HepG2 (cell line): Measurements from ENCODE around the gene ATAD3C. TPM values are rescaled to one million over a fixed set of nuclear protein-coding genes. Genes with fewer than 3 reads are reported as not detected.

Experiments used
- GABPB1 ChIP-seq: IDR thresholded peaks from 2 replicates; pipeline ENCODE4 v1.6.1; 2016; ENCODE audit warnings: mild to moderate bottlenecking, missing genetic modification reagents, moderate library complexity, missing compliant biosample characterization
- PCBP1 ChIP-seq: fragments of 200-400 bp; formaldehyde crosslinking; IDR thresholded peaks from 2 replicates; pipeline ENCODE4 v1.6.1; 2017; ENCODE audit warnings: mild to moderate bottlenecking, low read depth, low read length, borderline replicate concordance
- SIN3B ChIP-seq: fragments of 150-350 bp; IDR thresholded peaks from 2 replicates; pipeline ENCODE4 v1.6.1; 2014; ENCODE audit warnings: low read length
- ZFY ChIP-seq: sonication (generic); formaldehyde crosslinking; IDR thresholded peaks from 2 replicates; pipeline ENCODE4 v1.4.0; 2020; ENCODE audit warnings: missing genetic modification reagents
- ZNF670 ChIP-seq: sonication (generic); formaldehyde crosslinking; IDR thresholded peaks from 2 replicates; pipeline ENCODE4 v1.8.0; 2022; ENCODE audit warnings: mild to moderate bottlenecking, missing genetic modification reagents, borderline replicate concordance
- ZSCAN21 ChIP-seq: sonication (generic); formaldehyde crosslinking; IDR thresholded peaks from 2 replicates; pipeline ENCODE4 v1.8.0; 2022; ENCODE audit warnings: mild to moderate bottlenecking, missing genetic modification reagents, moderate library complexity, borderline replicate concordance
- polyA plus RNA-seq, 8 experiments: library from polyadenylated mRNA; depleted of rRNA in 3 of 8; stranded (reverse) in 7 of 8; unstranded in 1 of 8; fragments of >200 nt; fragmentation: Illumina TruSeq in 4 of 8; extraction: Trizol in 4 of 8; gene quantifications; 2 replicates each; pipeline versions ENCODE4 v1.2.1 to v1.2.3, GENCODE V29; 2011 to 2016; ENCODE audit warnings: low read depth in 4 of 8, missing spikeins in 1 of 8, mixed read lengths in 1 of 8; ENCODE audit not compliant: insufficient read depth in 1 of 8
- total RNA-seq, 5 experiments: library from RNA; depleted of rRNA; stranded (reverse); fragments of >200 nt; fragmentation: Illumina TruSeq; extraction: Trizol; gene quantifications; 2 replicates each; pipeline ENCODE4 v1.2.3, GENCODE V29; 2016; ENCODE audit warnings: low read depth in 1 of 5
- TF ChIP-seq, protein P1 (sequence below): sonication (generic); formaldehyde crosslinking; IDR thresholded peaks from 2 replicates; pipeline ENCODE4 v1.5.0; 2020; ENCODE audit warnings: mild to moderate bottlenecking, missing genetic modification reagents, borderline replicate concordance
- TF ChIP-seq, protein P2 (sequence below): sonication (generic); formaldehyde crosslinking; IDR thresholded peaks from 2 replicates; pipeline ENCODE4 v1.5.0; 2020; ENCODE audit warnings: missing genetic modification reagents
- TF ChIP-seq, protein P3 (sequence below): sonication (generic); formaldehyde crosslinking; conservative IDR thresholded peaks from 2 replicates; pipeline ENCODE4 v1.4.0; 2020; ENCODE audit warnings: missing genetic modification reagents
- TF ChIP-seq, protein P4 (sequence below): sonication (generic); formaldehyde crosslinking; IDR thresholded peaks from 2 replicates; pipeline ENCODE4 v1.8.0; 2022; ENCODE audit warnings: missing genetic modification reagents, mild to moderate bottlenecking, borderline replicate concordance
- TF ChIP-seq, protein P5 (sequence below): sonication (generic); formaldehyde crosslinking; IDR thresholded peaks from 2 replicates; pipeline ENCODE4 v1.4.0; 2020; ENCODE audit warnings: missing genetic modification reagents, borderline replicate concordance

ATAD3C gene
- total and polyA plus RNA-seq, 2 of the 13 experiments (the other 11 are each of a cell fraction or from before 2014, with no cell fraction given) = 2.4 to 3.2 TPM

DNA sequence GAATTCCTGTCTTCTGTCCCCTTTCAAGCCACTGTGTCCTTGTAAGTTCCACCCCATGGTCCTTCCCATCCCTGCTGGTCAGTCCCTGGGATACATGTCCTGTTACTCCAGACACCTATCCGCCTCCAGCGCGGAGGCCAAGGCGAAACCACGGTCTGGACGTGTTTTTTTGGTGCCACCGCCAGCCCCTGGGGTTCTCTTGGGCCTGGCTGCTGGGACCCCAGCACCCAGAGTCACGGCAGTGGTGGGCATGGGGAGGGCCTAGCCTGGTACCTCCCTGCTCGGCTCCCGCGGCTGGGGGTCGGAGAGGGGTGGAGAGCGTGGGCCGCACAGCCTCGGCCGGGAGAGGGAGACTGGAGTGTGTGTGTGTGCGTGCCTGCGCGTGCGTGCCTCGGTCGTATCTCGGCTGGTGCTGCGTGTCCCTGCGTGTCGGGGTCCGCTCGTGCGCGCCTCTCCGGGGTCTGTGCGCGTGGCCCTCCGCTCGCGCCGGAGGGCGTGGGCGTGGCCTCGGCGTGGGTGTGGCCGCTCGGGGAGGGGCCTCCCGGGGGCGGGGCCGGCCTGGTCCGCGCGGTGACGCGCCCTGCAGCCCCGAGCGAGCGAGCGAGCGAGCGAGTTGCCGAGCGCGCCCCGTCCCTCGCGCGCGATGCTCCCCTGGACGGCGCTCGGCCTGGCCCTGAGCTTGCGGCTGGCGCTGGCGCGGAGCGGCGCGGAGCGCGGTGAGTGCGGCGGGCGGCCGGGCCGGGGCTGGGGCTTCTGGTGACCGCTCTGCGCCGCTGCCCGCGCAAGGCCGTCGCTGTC is 14.2 kb upstream of the ATAD3C start, which contains the start of gene VWA1 (continued):
- TF ChIP-seq, protein P1, sequence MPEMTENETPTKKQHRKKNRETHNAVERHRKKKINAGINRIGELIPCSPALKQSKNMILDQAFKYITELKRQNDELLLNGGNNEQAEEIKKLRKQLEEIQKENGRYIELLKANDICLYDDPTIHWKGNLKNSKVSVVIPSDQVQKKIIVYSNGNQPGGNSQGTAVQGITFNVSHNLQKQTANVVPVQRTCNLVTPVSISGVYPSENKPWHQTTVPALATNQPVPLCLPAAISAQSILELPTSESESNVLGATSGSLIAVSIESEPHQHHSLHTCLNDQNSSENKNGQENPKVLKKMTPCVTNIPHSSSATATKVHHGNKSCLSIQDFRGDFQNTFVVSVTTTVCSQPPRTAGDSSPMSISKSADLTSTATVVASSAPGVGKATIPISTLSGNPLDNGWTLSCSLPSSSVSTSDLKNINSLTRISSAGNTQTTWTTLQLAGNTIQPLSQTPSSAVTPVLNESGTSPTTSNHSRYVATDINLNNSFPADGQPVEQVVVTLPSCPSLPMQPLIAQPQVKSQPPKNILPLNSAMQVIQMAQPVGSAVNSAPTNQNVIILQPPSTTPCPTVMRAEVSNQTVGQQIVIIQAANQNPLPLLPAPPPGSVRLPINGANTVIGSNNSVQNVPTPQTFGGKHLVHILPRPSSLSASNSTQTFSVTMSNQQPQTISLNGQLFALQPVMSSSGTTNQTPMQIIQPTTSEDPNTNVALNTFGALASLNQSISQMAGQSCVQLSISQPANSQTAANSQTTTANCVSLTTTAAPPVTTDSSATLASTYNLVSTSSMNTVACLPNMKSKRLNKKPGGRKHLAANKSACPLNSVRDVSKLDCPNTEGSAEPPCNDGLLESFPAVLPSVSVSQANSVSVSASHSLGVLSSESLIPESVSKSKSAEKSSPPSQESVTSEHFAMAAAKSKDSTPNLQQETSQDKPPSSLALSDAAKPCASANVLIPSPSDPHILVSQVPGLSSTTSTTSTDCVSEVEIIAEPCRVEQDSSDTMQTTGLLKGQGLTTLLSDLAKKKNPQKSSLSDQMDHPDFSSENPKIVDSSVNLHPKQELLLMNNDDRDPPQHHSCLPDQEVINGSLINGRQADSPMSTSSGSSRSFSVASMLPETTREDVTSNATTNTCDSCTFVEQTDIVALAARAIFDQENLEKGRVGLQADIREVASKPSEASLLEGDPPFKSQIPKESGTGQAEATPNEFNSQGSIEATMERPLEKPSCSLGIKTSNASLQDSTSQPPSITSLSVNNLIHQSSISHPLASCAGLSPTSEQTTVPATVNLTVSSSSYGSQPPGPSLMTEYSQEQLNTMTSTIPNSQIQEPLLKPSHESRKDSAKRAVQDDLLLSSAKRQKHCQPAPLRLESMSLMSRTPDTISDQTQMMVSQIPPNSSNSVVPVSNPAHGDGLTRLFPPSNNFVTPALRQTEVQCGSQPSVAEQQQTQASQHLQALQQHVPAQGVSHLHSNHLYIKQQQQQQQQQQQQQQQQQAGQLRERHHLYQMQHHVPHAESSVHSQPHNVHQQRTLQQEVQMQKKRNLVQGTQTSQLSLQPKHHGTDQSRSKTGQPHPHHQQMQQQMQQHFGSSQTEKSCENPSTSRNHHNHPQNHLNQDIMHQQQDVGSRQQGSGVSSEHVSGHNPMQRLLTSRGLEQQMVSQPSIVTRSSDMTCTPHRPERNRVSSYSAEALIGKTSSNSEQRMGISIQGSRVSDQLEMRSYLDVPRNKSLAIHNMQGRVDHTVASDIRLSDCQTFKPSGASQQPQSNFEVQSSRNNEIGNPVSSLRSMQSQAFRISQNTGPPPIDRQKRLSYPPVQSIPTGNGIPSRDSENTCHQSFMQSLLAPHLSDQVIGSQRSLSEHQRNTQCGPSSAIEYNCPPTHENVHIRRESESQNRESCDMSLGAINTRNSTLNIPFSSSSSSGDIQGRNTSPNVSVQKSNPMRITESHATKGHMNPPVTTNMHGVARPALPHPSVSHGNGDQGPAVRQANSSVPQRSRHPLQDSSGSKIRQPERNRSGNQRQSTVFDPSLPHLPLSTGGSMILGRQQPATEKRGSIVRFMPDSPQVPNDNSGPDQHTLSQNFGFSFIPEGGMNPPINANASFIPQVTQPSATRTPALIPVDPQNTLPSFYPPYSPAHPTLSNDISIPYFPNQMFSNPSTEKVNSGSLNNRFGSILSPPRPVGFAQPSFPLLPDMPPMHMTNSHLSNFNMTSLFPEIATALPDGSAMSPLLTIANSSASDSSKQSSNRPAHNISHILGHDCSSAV (CRISPR knock-in tag) = no peak
- TF ChIP-seq ZNF670 (no peak), ZSCAN21 (CRISPR knock-in tag) (peak; percentile 80; the same call in 1 of the 2 replicates), SIN3B (no peak), ZFY (CRISPR knock-in tag) (peak; percentile 76), GABPB1 (CRISPR knock-in tag) (peak; percentile 57; the same call in 1 of the 2 replicates), PCBP1 (no peak)
- TF ChIP-seq, protein P2, sequence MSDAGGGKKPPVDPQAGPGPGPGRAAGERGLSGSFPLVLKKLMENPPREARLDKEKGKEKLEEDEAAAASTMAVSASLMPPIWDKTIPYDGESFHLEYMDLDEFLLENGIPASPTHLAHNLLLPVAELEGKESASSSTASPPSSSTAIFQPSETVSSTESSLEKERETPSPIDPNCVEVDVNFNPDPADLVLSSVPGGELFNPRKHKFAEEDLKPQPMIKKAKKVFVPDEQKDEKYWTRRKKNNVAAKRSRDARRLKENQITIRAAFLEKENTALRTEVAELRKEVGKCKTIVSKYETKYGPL (CRISPR knock-in tag) = no peak
- TF ChIP-seq, protein P3, sequence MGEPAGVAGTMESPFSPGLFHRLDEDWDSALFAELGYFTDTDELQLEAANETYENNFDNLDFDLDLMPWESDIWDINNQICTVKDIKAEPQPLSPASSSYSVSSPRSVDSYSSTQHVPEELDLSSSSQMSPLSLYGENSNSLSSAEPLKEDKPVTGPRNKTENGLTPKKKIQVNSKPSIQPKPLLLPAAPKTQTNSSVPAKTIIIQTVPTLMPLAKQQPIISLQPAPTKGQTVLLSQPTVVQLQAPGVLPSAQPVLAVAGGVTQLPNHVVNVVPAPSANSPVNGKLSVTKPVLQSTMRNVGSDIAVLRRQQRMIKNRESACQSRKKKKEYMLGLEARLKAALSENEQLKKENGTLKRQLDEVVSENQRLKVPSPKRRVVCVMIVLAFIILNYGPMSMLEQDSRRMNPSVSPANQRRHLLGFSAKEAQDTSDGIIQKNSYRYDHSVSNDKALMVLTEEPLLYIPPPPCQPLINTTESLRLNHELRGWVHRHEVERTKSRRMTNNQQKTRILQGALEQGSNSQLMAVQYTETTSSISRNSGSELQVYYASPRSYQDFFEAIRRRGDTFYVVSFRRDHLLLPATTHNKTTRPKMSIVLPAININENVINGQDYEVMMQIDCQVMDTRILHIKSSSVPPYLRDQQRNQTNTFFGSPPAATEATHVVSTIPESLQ (CRISPR knock-in tag) = no peak
- TF ChIP-seq, protein P4, sequence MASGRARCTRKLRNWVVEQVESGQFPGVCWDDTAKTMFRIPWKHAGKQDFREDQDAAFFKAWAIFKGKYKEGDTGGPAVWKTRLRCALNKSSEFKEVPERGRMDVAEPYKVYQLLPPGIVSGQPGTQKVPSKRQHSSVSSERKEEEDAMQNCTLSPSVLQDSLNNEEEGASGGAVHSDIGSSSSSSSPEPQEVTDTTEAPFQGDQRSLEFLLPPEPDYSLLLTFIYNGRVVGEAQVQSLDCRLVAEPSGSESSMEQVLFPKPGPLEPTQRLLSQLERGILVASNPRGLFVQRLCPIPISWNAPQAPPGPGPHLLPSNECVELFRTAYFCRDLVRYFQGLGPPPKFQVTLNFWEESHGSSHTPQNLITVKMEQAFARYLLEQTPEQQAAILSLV (CRISPR knock-in tag) = peak; percentile 91; the same call in 1 of the 2 replicates
- TF ChIP-seq, protein P5, sequence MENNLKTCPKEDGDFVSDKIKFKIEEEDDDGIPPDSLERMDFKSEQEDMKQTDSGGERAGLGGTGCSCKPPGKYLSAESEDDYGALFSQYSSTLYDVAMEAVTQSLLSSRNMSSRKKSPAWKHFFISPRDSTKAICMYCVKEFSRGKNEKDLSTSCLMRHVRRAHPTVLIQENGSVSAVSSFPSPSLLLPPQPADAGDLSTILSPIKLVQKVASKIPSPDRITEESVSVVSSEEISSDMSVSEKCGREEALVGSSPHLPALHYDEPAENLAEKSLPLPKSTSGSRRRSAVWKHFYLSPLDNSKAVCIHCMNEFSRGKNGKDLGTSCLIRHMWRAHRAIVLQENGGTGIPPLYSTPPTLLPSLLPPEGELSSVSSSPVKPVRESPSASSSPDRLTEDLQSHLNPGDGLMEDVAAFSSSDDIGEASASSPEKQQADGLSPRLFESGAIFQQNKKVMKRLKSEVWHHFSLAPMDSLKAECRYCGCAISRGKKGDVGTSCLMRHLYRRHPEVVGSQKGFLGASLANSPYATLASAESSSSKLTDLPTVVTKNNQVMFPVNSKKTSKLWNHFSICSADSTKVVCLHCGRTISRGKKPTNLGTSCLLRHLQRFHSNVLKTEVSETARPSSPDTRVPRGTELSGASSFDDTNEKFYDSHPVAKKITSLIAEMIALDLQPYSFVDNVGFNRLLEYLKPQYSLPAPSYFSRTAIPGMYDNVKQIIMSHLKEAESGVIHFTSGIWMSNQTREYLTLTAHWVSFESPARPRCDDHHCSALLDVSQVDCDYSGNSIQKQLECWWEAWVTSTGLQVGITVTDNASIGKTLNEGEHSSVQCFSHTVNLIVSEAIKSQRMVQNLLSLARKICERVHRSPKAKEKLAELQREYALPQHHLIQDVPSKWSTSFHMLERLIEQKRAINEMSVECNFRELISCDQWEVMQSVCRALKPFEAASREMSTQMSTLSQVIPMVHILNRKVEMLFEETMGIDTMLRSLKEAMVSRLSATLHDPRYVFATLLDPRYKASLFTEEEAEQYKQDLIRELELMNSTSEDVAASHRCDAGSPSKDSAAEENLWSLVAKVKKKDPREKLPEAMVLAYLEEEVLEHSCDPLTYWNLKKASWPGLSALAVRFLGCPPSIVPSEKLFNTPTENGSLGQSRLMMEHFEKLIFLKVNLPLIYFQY = no peak
